Measurements from ENCODE around the gene HSPA12B. TPM values are rescaled to one million over a fixed set of nuclear protein-coding genes. Genes with fewer than 3 reads are reported as not detected.

Gene HSPA12B
- total and polyA plus RNA-seq, 2 donors (not counting 3 experiments of a cell fraction or from before 2014, with no cell fraction given), result 3.7 to 6.6 TPM

GRCh38 chr20:3759884-3760283, 27.4 kb downstream of the HSPA12B start:
- Histone ChIP-seq H3K9me1 (replicated peaks; ENCODE audit: control insufficient read depth, extremely low read depth, insufficient read depth, low read length) (no peaks in the 10 kb centered on the region), H3K4me1 (ENCODE audit: control insufficient read depth, extremely low read depth, insufficient read depth, low read length) (no peaks in the 10 kb centered on the region), H3K4me3 (replicated peaks in 1 of 3; ENCODE audit: insufficient read depth in 1 of 3, low read depth in 1 of 3, low read length in 3 of 3) (no peak overlapping the region), H2AFZ (ENCODE audit: low read depth, low read length) (no peak overlapping the region), H3K9me3 (replicated peaks; ENCODE audit: control insufficient read depth, insufficient read depth, low read length) (no peaks in the 10 kb centered on the region), H3K27me3 (ENCODE audit: control insufficient read depth in 2 of 2, insufficient read depth in 2 of 2, low read length in 2 of 2) (no peaks in the 10 kb centered on the region), H3K79me2 (ENCODE audit: control insufficient read depth, insufficient read depth, low read length) (no peaks in the 10 kb centered on the region), H3K36me3 (ENCODE audit: control insufficient read depth in 2 of 2, extremely low read depth in 1 of 2, insufficient read depth in 2 of 2, low read length in 2 of 2) (peaks cover 0 to 9% of the 10 kb centered on the region in 2 experiments), H3K4me2 (ENCODE audit: insufficient read depth, low read length) (no peak overlapping the region), H3K27ac (ENCODE audit: insufficient read depth, low read depth, low read length) (no peak overlapping the region), H3K9ac (replicated peaks; ENCODE audit: extremely low read depth, insufficient read depth, low read length) (no peak overlapping the region), H4K20me1 (replicated peaks; ENCODE audit: control insufficient read depth, extremely low read depth, insufficient read depth, low read length) (no peaks in the 10 kb centered on the region)
- dilution Hi-C loops (cut with MboI; ENCODE audit: extremely low pct_ligation_motif_present, low sequenced_read_pairs) (no loop called here), intact Hi-C loops (cut with micrococcal nuclease) (no loop called here)
- ChIA-PET POLR2A (no interaction called here), CTCF (interaction anchor here (1.0 to 1.7 kb wide), 4 partner anchors 9 to 95 kb away, joined by 3 to 8 read pairs (median 4); no protein-coding TSS in a partner anchor)
- no TSS peak for BruUV-seq (replicated peaks)
- TF ChIP-seq MYC (IDR thresholded peaks at IDR 0.05; ENCODE audit: low read depth, low read length) (no peak), JUN (IDR thresholded peaks at IDR 0.05; ENCODE audit: borderline replicate concordance, insufficient read depth, insufficient read length, low read depth) (no peak), FOS (IDR thresholded peaks at IDR 0.05; ENCODE audit: borderline replicate concordance, insufficient read depth, low read length) (no peak), POLR2A (IDR thresholded peaks at IDR 0.05; ENCODE audit: low read depth, low read length) (no peak), CTCF (IDR thresholded peaks at IDR 0.05; ENCODE audit: extremely low read depth in 1 of 2, insufficient read depth in 1 of 2, low read depth in 1 of 2, low read length in 2 of 2) (no peak), POLR2AphosphoS5 (IDR thresholded peaks at IDR 0.05; ENCODE audit: insufficient read depth, low read depth, low read length) (no peak), EZH2 (IDR thresholded peaks at IDR 0.05; ENCODE audit: borderline replicate concordance, low read depth, low read length, severe bottlenecking) (no peak), GATA2 (IDR thresholded peaks at IDR 0.05; ENCODE audit: insufficient read depth, insufficient read length, low read depth, low read length) (no peak)
- TF ChIP-seq, protein P1, sequence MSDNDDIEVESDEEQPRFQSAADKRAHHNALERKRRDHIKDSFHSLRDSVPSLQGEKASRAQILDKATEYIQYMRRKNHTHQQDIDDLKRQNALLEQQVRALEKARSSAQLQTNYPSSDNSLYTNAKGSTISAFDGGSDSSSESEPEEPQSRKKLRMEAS (IDR thresholded peaks at IDR 0.05; ENCODE audit: insufficient read depth, insufficient read length), result no peak
- no peak for FAIRE-seq
- no peak for DNase-seq (ENCODE audit: low read depth, low spot score)
